ENCODE results near the gene TSGA10IP.
A peak's percentile ranks its signal among the peaks of the same experiment; 100 is the strongest.

TSGA10IP gene
- total RNA-seq, result 0 to 0.99 (median 0.07) reads per million in 17 experiments

GRCh38 chr11:65945430-65945911, at the start of gene TSGA10IP:
Gene TSGA10IP (plus strand): TSS chr11:65945480. CDS start chr11:65945676, 196 bp downstream.
- DNase-seq, result no peak

- no peak for DNase-seq
Measured at GRCh38 chr11:65895482-65895981, 49.7 kb upstream of the TSGA10IP start.

GRCh38 chr11:65896034-65896999, 49.0 kb upstream of the TSGA10IP start:
- DNase-seq, result no peak

- peak in 1 of 4 experiments; percentile 0 for DNase-seq
Measured at GRCh38 chr11:65897020-65897471, 48.2 kb upstream of the TSGA10IP start.

- DNase-seq, result peak in 1 of 4 experiments; percentile 3
Measured at GRCh38 chr11:65898656-65899355, 46.5 kb upstream of the TSGA10IP start.

GRCh38 chr11:65899356-65900124, 45.7 kb upstream of the TSGA10IP start:
- DNase-seq, result peak; percentile 73 to 87 (median 81)

- DNase-seq, result peak; percentile 94 to 97 (median 96)
Measured at GRCh38 chr11:65900125-65900898, 45.0 kb upstream of the TSGA10IP start, which contains the start of gene FOSL1. Gene FOSL1 (minus strand): TSS chr11:65900388. CDS start chr11:65900339, 49 bp downstream.

GRCh38 chr11:65900899-65901180, 44.4 kb upstream of the TSGA10IP start:
- no peak for DNase-seq

- no peak for DNase-seq
Measured at GRCh38 chr11:65903068-65903481, 42.2 kb upstream of the TSGA10IP start.

GRCh38 chr11:65903715-65904114, 41.6 kb upstream of the TSGA10IP start:
- DNase-seq, result no peak

- DNase-seq, result peak in 1 of 4 experiments; percentile 1
Measured at GRCh38 chr11:65906602-65907001, 38.7 kb upstream of the TSGA10IP start.

GRCh38 chr11:65907878-65908277, 37.4 kb upstream of the TSGA10IP start:
- peak in 1 of 4 experiments; percentile 0 for DNase-seq

- DNase-seq, result peak; percentile 43 to 57 (median 52)
Measured at GRCh38 chr11:65911682-65912568, 33.4 kb upstream of the TSGA10IP start.

GRCh38 chr11:65912845-65913244, 32.4 kb upstream of the TSGA10IP start:
- peak in 1 of 4 experiments; percentile 25 for DNase-seq

GRCh38 chr11:65915101-65915820, 30.0 kb upstream of the TSGA10IP start:
- DNase-seq, result peak in 2 of 4 experiments; percentile 33 to 47

GRCh38 chr11:65915821-65916251, 29.4 kb upstream of the TSGA10IP start:
- DNase-seq, result peak; percentile 50 to 78 (median 75)

GRCh38 chr11:65916391-65916790, 28.9 kb upstream of the TSGA10IP start:
- DNase-seq, result no peak

GRCh38 chr11:65917077-65917433, 28.2 kb upstream of the TSGA10IP start:
- no peak for DNase-seq

GRCh38 chr11:65917434-65918210, 27.7 kb upstream of the TSGA10IP start:
- DNase-seq, result no peak

Measured in suppressor macrophage (primary cell).